ENCODE results near the gene FGD5.

The FGD5 gene

DNA sequence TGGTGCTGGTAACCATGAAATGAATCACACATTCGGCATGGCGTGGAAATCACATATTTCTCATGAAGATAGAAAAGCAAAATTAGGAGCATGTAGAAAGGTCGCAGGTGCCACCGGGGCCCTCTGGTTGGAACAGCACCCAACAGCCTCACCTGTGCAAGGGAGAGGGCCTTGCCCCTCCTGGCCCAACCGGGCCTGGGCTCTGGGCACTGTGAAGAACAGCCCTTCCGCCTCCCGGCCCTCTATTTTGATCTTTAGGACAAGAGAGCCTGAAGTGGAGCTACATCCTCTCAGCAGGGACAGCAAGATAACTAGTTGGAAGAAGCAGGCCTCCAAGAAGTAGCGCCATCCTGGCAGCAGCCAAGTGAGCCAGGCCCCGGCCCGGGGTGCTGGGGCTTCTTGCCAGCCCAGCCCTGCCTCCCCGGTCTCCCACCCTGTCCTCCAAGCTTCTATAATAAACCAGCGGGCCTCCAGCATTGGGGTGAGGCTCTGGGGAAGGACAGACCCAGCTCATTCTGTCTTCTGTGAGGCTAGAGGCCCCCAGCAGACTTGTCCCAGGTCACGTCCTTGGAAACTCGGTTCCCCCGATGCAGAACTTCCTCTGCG is 46.1 kb upstream of the FGD5 start:
- Histone ChIP-seq H3K27me3 (no peaks in the 10 kb centered on the region), H3K27ac (no peak overlapping the region), H3K36me3 (no peaks in the 10 kb centered on the region), H3K4me3 (ENCODE audit: low read depth in 1 of 2, low read length in 1 of 2) (no peak overlapping the region), H3K9me3 (no peaks in the 10 kb centered on the region), H3K4me1 (ENCODE audit: control insufficient read depth in 1 of 2, insufficient read depth in 1 of 2, low read depth in 1 of 2, low read length in 1 of 2) (peaks cover 0 to 3% of the 10 kb centered on the region in 2 experiments)
- TF ChIP-seq, protein P1, sequence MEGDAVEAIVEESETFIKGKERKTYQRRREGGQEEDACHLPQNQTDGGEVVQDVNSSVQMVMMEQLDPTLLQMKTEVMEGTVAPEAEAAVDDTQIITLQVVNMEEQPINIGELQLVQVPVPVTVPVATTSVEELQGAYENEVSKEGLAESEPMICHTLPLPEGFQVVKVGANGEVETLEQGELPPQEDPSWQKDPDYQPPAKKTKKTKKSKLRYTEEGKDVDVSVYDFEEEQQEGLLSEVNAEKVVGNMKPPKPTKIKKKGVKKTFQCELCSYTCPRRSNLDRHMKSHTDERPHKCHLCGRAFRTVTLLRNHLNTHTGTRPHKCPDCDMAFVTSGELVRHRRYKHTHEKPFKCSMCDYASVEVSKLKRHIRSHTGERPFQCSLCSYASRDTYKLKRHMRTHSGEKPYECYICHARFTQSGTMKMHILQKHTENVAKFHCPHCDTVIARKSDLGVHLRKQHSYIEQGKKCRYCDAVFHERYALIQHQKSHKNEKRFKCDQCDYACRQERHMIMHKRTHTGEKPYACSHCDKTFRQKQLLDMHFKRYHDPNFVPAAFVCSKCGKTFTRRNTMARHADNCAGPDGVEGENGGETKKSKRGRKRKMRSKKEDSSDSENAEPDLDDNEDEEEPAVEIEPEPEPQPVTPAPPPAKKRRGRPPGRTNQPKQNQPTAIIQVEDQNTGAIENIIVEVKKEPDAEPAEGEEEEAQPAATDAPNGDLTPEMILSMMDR (IDR thresholded peaks at IDR 0.05) = no peak

DNA sequence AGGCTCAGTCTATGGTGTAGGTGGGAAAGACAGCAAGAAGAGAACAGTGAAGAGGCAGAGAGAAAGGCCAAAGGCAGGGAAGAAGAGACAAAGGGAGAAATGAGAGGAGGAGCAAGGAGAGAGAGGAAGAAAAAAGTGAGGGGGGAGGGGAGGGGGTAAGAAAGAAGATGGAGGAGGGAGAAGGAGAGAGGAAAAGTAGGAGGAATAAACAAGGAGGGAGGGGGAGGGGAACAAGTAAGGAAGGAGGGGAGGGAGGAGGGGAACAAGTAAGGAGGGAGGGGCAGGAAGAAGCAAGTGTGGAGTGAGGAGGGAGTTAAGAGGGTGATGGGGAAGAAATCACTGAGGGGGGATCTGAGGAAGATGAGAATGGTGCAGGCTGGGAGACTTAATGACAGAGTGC is 45.5 kb upstream of the FGD5 start:
- no peaks in the 10 kb centered on the region for H3K27me3 ChIP-seq
- H3K4me3 ChIP-seq (ENCODE audit: low read depth in 1 of 2, low read length in 1 of 2) = no peak overlapping the region
- no peaks in the 10 kb centered on the region for H3K36me3 ChIP-seq
- no peaks in the 10 kb centered on the region for H3K9me3 ChIP-seq
- TF ChIP-seq, protein P1 (IDR thresholded peaks at IDR 0.05) = no peak
- H3K4me1 ChIP-seq (ENCODE audit: control insufficient read depth in 1 of 2, insufficient read depth in 1 of 2, low read depth in 1 of 2, low read length in 1 of 2) = peaks cover 0 to 3% of the 10 kb centered on the region in 2 experiments
- no peak overlapping the region for H3K27ac ChIP-seq

DNA sequence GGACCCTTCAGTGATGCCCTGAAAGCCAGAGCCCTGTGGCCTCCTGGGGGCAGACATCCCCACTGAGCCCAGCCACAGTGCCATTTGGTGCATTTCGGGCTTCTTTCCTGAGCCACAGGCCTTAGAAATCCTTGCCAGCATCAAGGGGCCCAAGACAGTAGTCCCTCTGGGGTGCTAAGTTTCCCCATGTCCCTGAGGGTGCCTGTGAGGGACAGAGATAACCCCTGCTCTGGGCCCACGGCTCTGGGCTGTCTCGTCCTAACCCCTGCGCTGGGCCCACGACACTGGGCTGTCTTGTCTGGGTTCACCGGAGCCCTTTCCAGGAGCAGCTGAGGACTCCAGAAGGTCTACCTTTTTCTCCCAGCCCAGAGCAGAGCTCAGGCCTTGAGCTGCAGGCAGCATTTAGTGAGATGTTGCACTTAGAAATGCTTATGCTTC is 45.1 kb upstream of the FGD5 start:
- no peaks in the 10 kb centered on the region for H3K36me3 ChIP-seq
- H3K27me3 ChIP-seq = no peaks in the 10 kb centered on the region
- no peaks in the 10 kb centered on the region for H3K9me3 ChIP-seq
- H3K4me1 ChIP-seq (ENCODE audit: control insufficient read depth in 1 of 2, insufficient read depth in 1 of 2, low read depth in 1 of 2, low read length in 1 of 2) = peaks cover 0 to 3% of the 10 kb centered on the region in 2 experiments
- no peak overlapping the region for H3K4me3 ChIP-seq (ENCODE audit: low read depth in 1 of 2, low read length in 1 of 2)
- H3K27ac ChIP-seq = no peak overlapping the region
- TF ChIP-seq, protein P1 (IDR thresholded peaks at IDR 0.05) = no peak

DNA sequence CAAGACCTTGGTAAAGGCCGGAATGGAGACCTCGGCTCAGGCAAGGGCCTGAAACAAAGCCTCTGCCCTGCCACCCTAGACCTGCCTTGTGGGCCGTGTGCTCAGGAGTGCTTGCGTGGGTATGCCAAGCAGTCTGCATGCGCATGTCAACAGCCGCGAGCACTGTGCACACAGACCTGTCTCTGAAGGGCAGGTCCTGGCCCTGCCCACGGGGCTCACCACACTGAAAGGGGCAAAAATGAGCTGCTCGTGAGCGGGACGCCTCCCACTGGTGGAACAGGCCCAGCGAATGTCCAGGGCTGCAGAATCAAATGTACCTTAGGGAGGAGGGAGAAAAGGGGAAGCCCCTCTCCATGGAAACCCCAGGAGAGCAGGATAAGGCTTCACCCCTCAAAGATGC is 44.3 kb upstream of the FGD5 start:
- Histone ChIP-seq H3K27ac (no peak overlapping the region), H3K36me3 (no peaks in the 10 kb centered on the region), H3K4me1 (ENCODE audit: control insufficient read depth in 1 of 2, insufficient read depth in 1 of 2, low read depth in 1 of 2, low read length in 1 of 2) (peaks cover 0 to 3% of the 10 kb centered on the region in 2 experiments), H3K9me3 (no peaks in the 10 kb centered on the region), H3K27me3 (no peaks in the 10 kb centered on the region), H3K4me3 (ENCODE audit: low read depth in 1 of 2, low read length in 1 of 2) (no peak overlapping the region)
- TF ChIP-seq, protein P1 (IDR thresholded peaks at IDR 0.05) = no peak

DNA sequence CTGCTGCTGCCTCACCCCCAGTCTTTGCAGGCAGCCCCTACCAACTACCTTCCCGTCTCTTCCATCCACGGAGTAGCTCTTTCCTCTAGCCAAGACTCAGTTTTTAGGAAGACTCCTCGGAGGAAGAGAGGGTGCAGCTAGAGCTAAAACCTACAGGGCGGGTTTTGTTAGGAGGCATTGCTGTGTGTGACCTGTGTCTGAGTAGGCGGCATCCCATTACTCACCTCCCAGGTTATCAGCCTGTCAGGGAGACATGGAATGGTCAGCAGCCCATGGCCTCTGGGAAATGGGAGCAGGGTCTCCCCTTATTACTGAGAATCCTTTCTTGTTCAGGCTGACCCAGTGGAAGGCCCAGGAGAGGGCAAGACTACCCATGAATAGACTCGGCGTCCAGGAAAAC is 43.8 kb upstream of the FGD5 start:
- Histone ChIP-seq H3K27ac (no peak overlapping the region), H3K9me3 (no peaks in the 10 kb centered on the region), H3K4me1 (ENCODE audit: control insufficient read depth in 1 of 2, insufficient read depth in 1 of 2, low read depth in 1 of 2, low read length in 1 of 2) (peaks cover 0 to 3% of the 10 kb centered on the region in 2 experiments), H3K27me3 (no peaks in the 10 kb centered on the region), H3K36me3 (no peaks in the 10 kb centered on the region), H3K4me3 (ENCODE audit: low read depth in 1 of 2, low read length in 1 of 2) (no peak overlapping the region)
- TF ChIP-seq, protein P1 (IDR thresholded peaks at IDR 0.05) = no peak
